BJ (cell line): ENCODE data around the gene COL27A1. TPM values are rescaled to one million over a fixed set of nuclear protein-coding genes. Genes with fewer than 3 reads are reported as not detected.
A peak's percentile ranks its signal among the peaks of the same experiment; 100 is the strongest.

ENCODE experiments used
- CTCF ChIA-PET: fragments of 350-600 bp; formaldehyde crosslinking; extraction: SDS; loops from one replicate; lab custom pipeline; 2021; ENCODE audit warnings: antibody characterized with exemption, inconsistent platforms; lab: Yijun Ruan, JAX
- POLR2A ChIA-PET: fragments of 300-600 bp; sonication (Branson Sonifier 250); formaldehyde crosslinking; extraction: SDS; loops from one replicate; lab custom pipeline; 2021; ENCODE audit warnings: antibody characterized with exemption; lab: Charles Lee
- DNase-seq: peaks from one replicate; pipeline ENCODE4 v3.0.0-alpha.2; 2011; ENCODE audit warnings: low read depth
- H3K27me3 ChIP-seq: 2 replicates; pipeline ENCODE4 v1.6.0; 2011; ENCODE audit warnings: low read length; ENCODE audit not compliant: control insufficient read depth, insufficient read depth
- H3K36me3 ChIP-seq: 2 replicates; pipeline ENCODE4 v1.5.1; 2011; ENCODE audit warnings: low read length; ENCODE audit not compliant: control insufficient read depth, insufficient read depth
- H3K4me3 ChIP-seq: 2 replicates; pipeline ENCODE4 v1.5.1; 2011; ENCODE audit warnings: low read depth, mild to moderate bottlenecking, control low read depth, low read length
- CTCF ChIP-seq: IDR thresholded peaks from 2 replicates; pipeline ENCODE4 v1.5.1; 2011; ENCODE audit warnings: low read depth, mild to moderate bottlenecking, control low read depth, inconsistent platforms, low read length, moderate library complexity; ENCODE audit not compliant: insufficient read depth
- polyA plus RNA-seq: library from polyadenylated mRNA; depleted of rRNA; stranded (reverse); fragments of >200 nt; gene quantifications from 2 replicates; pipeline ENCODE4 v1.2.3, GENCODE V29; 2011

Gene COL27A1
- polyA plus RNA-seq, 1 experiment: 16.6 TPM

- Histone ChIP-seq H3K27me3 (no peaks in the 10 kb centered on the region), H3K36me3 (peaks cover 21% of the 10 kb centered on the region), H3K4me3 (no peak overlapping the region)
- POLR2A ChIA-PET: interaction anchor here (0.6 kb wide), 1 partner anchor 9 kb away, joined by 3 read pairs; no protein-coding TSS in a partner anchor
- no peak for DNase-seq
- TF ChIP-seq CTCF: no peak
- CTCF ChIA-PET: interaction anchor here (0.6 to 2.2 kb wide), 5 partner anchors 34 to 82 kb away, joined by 3 to 8 read pairs (median 4); partner anchors contain the start of gene COL27A1
These were observed 81.9 kb downstream of the COL27A1 start for GRCh38 chr9:114237247-114237646.

GRCh38 chr9:114237781-114238180 is 82.4 kb downstream of the COL27A1 start:
- no peak for TF ChIP-seq CTCF
- H3K4me3 ChIP-seq: no peak overlapping the region
- ChIA-PET POLR2A (interaction anchor here (0.6 kb wide), 1 partner anchor 9 kb away, joined by 3 read pairs; no protein-coding TSS in a partner anchor), CTCF (interaction anchor here (0.6 to 2.2 kb wide), 3 partner anchors 34 to 83 kb away, joined by 3 to 8 read pairs (median 7); partner anchors contain the start of gene COL27A1)
- H3K36me3 ChIP-seq: peaks cover 21% of the 10 kb centered on the region
- no peaks in the 10 kb centered on the region for H3K27me3 ChIP-seq
- no peak for DNase-seq

- POLR2A ChIA-PET: no interaction called here
- DNase-seq: no peak
- H3K27me3 ChIP-seq: no peaks in the 10 kb centered on the region
- no peak for TF ChIP-seq CTCF
- H3K36me3 ChIP-seq: peaks cover 24% of the 10 kb centered on the region
- no peak overlapping the region for H3K4me3 ChIP-seq
- CTCF ChIA-PET: interaction anchor here (0.9 to 2.2 kb wide), 4 partner anchors 17 to 83 kb away, joined by 3 to 8 read pairs (median 6); partner anchors contain the start of gene COL27A1
These were observed 83.1 kb downstream of the COL27A1 start for GRCh38 chr9:114238472-114238871.

- ChIA-PET CTCF (interaction anchor here (0.6 to 2.8 kb wide), 7 partner anchors 17 to 1990 kb away, joined by 3 to 8 read pairs (median 5); partner anchors contain the start of gene COL27A1), POLR2A (no interaction called here)
- peak; percentile 53 for TF ChIP-seq CTCF
- peaks cover 24% of the 10 kb centered on the region for H3K36me3 ChIP-seq
- no peaks in the 10 kb centered on the region for H3K27me3 ChIP-seq
- DNase-seq: peak; percentile 89
- H3K4me3 ChIP-seq: no peak overlapping the region
These were observed 83.8 kb downstream of the COL27A1 start for GRCh38 chr9:114238891-114239875.

GRCh38 chr9:114240216-114240615 is 84.9 kb downstream of the COL27A1 start:
- no peak for TF ChIP-seq CTCF
- POLR2A ChIA-PET: no interaction called here
- CTCF ChIA-PET: interaction anchor here (1.6 to 2.8 kb wide), 3 partner anchors 16 to 132 kb away, joined by 5 to 7 read pairs (median 5); no protein-coding TSS in a partner anchor

More at GRCh38 chr9:114240216-114240615, 84.9 kb downstream of the COL27A1 start:
- DNase-seq: no peak
- Histone ChIP-seq H3K36me3 (peaks cover 28% of the 10 kb centered on the region), H3K27me3 (no peaks in the 10 kb centered on the region), H3K4me3 (no peak overlapping the region)
